ENCODE measurements around the gene KIF21B. TPM values are rescaled to one million over a fixed set of nuclear protein-coding genes. Genes with fewer than 3 reads are reported as not detected.

KIF21B gene
- total RNA-seq, 6 experiments from 2014 or later = 0.75 to 4.4 (median 1.4) TPM

DNA sequence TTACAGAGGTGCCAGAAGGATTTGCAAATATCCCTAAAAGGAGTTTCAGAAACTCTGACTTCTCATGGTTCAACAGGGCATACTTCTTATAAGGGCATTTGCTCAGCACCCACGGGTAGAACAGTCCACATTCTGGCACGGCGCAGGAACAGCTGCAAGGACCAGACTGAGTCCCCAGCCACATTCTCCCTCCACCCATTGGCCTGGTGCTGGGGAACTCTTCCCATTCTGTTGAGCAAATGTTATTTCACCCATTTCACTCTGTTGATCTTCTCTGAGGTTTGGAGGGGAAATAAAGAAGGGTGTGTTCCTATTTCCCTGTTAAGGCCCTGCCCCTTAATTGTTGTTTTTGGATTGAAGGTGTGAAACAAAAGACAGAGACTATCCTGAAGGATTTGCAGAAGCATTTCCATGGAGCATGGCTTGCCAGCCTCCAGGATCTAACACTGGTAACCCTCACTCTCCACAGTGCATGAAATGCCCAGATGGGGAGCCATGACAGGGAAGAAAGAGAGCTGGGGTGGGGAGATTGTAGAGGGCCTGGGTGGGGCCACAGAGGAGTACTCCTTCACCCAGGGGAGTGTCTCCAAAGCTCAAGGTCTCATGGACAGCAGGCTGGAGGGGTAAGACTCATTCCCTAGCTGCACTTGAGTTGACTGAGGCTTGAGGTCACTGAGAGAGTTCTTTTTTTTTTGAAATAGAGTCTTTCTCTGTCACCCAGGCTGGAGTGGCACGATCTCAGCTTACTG, 93.8 kb downstream of the KIF21B start:
- Histone ChIP-seq H3K36me3 (no peaks in the 10 kb centered on the region), H3K4me3 (no peak overlapping the region), H3K27me3 (no peaks in the 10 kb centered on the region), H3K4me1 (no peaks in the 10 kb centered on the region), H3K27ac (no peak overlapping the region), H3K9me3 (no peaks in the 10 kb centered on the region)
- WGBS (ENCODE audit: insufficient coverage, low coverage, low lambda C conversion rate, missing lambda C conversion rate) = 69% methylated on average over 4 of the region's 4 CpGs
- ATAC-seq (no peak), DNase-seq (no peak)
- TF ChIP-seq POLR2A (IDR thresholded peaks at IDR 0.05) = no peak
- TF ChIP-seq, protein P1, sequence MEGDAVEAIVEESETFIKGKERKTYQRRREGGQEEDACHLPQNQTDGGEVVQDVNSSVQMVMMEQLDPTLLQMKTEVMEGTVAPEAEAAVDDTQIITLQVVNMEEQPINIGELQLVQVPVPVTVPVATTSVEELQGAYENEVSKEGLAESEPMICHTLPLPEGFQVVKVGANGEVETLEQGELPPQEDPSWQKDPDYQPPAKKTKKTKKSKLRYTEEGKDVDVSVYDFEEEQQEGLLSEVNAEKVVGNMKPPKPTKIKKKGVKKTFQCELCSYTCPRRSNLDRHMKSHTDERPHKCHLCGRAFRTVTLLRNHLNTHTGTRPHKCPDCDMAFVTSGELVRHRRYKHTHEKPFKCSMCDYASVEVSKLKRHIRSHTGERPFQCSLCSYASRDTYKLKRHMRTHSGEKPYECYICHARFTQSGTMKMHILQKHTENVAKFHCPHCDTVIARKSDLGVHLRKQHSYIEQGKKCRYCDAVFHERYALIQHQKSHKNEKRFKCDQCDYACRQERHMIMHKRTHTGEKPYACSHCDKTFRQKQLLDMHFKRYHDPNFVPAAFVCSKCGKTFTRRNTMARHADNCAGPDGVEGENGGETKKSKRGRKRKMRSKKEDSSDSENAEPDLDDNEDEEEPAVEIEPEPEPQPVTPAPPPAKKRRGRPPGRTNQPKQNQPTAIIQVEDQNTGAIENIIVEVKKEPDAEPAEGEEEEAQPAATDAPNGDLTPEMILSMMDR (IDR thresholded peaks at IDR 0.05) = no peak
- intact Hi-C loops (cut with DNase I) = no loop called here

DNA sequence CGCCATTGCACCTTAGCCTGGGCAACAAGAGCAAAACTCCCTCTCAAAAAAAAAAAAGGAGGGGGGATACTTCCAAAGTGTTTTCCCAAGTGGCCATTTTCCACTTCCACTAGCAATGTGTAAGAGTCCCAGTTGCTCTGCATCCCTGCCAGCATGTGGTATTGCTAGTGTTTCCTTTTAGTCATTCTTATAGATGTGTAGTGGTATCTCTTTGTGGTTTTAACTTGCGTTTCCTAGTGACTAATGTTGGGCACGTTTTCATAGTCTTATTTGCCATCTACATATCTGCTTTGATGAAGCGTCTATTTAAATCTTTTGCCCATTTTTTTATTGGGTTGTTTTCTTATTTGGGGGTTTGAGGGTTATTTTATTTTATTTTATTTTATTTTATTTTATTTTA, 97.7 kb downstream of the KIF21B start:
- Histone ChIP-seq H3K9me3 (no peaks in the 10 kb centered on the region), H3K27me3 (no peaks in the 10 kb centered on the region), H3K4me3 (no peak overlapping the region), H3K4me1 (no peaks in the 10 kb centered on the region), H3K27ac (no peak overlapping the region), H3K36me3 (no peaks in the 10 kb centered on the region)
- DNase-seq (no peak), ATAC-seq (no peak)
- WGBS (ENCODE audit: insufficient coverage, low coverage, low lambda C conversion rate, missing lambda C conversion rate) = 46% methylated on average over 4 of the region's 4 CpGs
- intact Hi-C loops (cut with DNase I) = no loop called here
- no peak for TF ChIP-seq POLR2A (IDR thresholded peaks at IDR 0.05)
- TF ChIP-seq, protein P1 (IDR thresholded peaks at IDR 0.05) = no peak

DNA sequence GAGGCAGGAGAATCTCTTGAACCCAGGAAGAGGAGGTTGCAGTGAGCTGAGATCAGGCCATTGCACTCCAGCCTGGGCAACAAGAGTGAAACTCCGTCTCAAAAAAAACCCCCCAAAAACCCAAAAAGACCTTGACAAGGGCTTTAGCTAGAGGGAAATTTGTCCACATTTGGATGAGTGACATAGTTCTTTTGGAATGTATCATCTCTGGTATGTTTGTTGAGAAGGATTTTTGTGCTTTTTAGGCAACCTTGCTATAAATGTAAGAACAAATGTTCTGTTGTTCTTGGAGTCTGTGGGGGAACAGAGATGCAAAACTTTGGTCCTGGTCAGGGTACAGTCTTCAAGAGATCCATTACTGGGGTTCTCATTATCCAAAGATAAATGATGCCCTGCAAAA, 99.9 kb downstream of the KIF21B start:
- Histone ChIP-seq H3K9me3 (no peaks in the 10 kb centered on the region), H3K4me1 (no peaks in the 10 kb centered on the region), H3K36me3 (no peaks in the 10 kb centered on the region), H3K27ac (no peak overlapping the region), H3K4me3 (no peak overlapping the region), H3K27me3 (no peaks in the 10 kb centered on the region)
- intact Hi-C loops (cut with DNase I) = no loop called here
- 80% methylated on average over 1 of the region's 1 CpG for WGBS (ENCODE audit: insufficient coverage, low coverage, low lambda C conversion rate, missing lambda C conversion rate)
- no peak for DNase-seq
- no peak for ATAC-seq
- TF ChIP-seq, protein P1 (IDR thresholded peaks at IDR 0.05) = no peak

DNA sequence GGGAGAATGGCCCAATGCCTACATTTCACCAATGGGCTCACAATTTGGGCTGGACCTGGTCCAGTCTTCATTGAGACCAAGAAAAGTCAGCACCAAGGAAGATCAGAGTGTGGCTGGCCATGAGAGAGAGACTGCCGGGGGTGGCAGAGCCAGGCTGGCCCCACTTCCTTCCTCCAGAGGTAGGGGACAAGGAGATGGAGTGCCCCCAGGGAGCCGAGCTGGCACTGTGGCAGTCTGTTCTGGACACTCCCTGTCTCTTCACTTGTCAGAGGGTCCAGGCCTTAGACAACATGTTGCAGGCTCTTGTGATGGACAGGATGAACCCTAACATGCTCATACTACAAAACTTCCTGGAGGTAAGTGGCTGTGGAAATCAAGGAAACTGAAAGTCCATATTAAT, 101.1 kb downstream of the KIF21B start:
- no peak for DNase-seq

More for the DNA sequence above, 101.1 kb downstream of the KIF21B start:
- H3K9me3 ChIP-seq = no peaks in the 10 kb centered on the region
- no peaks in the 10 kb centered on the region for H3K36me3 ChIP-seq
- ATAC-seq = no peak
- no peak for TF ChIP-seq POLR2A (IDR thresholded peaks at IDR 0.05)
- TF ChIP-seq, protein P1 (IDR thresholded peaks at IDR 0.05) = no peak
- H3K27me3 ChIP-seq = no peaks in the 10 kb centered on the region
- 62% methylated on average over 2 of the region's 2 CpGs for WGBS (ENCODE audit: insufficient coverage, low coverage, low lambda C conversion rate, missing lambda C conversion rate)
- no peaks in the 10 kb centered on the region for H3K4me1 ChIP-seq
- intact Hi-C loops (cut with DNase I) = no loop called here
- H3K4me3 ChIP-seq = no peak overlapping the region
- no peak overlapping the region for H3K27ac ChIP-seq

Measured in right lobe of liver (tissue), 6 donors.